GM19240 (cell line): ENCODE data around the gene RPS6KA2.

Experiments
- DNase-seq: peaks from one replicate; pipeline ENCODE4 v3.0.0; 2011; ENCODE audit warnings: low spot score; ENCODE audit not compliant: insufficient read length

The RPS6KA2 gene

GRCh38 chr6:166470029-166470862 is 156.8 kb downstream of the RPS6KA2 start:
- no peak for DNase-seq

- DNase-seq = no peak
Measured at GRCh38 chr6:166469426-166469961, 157.6 kb downstream of the RPS6KA2 start.

- no peak for DNase-seq
Measured at GRCh38 chr6:166467436-166468000, 159.5 kb downstream of the RPS6KA2 start.

- no peak for DNase-seq
Measured at GRCh38 chr6:166466178-166467122, 160.6 kb downstream of the RPS6KA2 start.

- DNase-seq = no peak
Measured at GRCh38 chr6:166465671-166466087, 161.4 kb downstream of the RPS6KA2 start.

- no peak for DNase-seq
Measured at GRCh38 chr6:166465003-166465399, 162.1 kb downstream of the RPS6KA2 start.

GRCh38 chr6:166464068-166465002 is 162.7 kb downstream of the RPS6KA2 start:
- DNase-seq = no peak

- DNase-seq = no peak
Measured at GRCh38 chr6:166463359-166464067, 163.5 kb downstream of the RPS6KA2 start.

- DNase-seq = no peak
Measured at GRCh38 chr6:166462461-166463135, 164.5 kb downstream of the RPS6KA2 start.

- no peak for DNase-seq
Measured at GRCh38 chr6:166461821-166462460, 165.1 kb downstream of the RPS6KA2 start.

GRCh38 chr6:166460473-166461437 is 166.3 kb downstream of the RPS6KA2 start:
- DNase-seq = no peak

GRCh38 chr6:166459906-166460305 is 167.1 kb downstream of the RPS6KA2 start:
- no peak for DNase-seq

- DNase-seq = no peak
Measured at GRCh38 chr6:166459272-166459671, 167.8 kb downstream of the RPS6KA2 start.

- DNase-seq = no peak
Measured at GRCh38 chr6:166456395-166457156, 170.5 kb downstream of the RPS6KA2 start.

GRCh38 chr6:166454692-166455515 is 172.1 kb downstream of the RPS6KA2 start:
- no peak for DNase-seq

- no peak for DNase-seq
Measured at GRCh38 chr6:166453651-166454050, 173.4 kb downstream of the RPS6KA2 start.
